Measurements from ENCODE around the gene CDKN2B-AS1.

The CDKN2B-AS1 gene

DNA sequence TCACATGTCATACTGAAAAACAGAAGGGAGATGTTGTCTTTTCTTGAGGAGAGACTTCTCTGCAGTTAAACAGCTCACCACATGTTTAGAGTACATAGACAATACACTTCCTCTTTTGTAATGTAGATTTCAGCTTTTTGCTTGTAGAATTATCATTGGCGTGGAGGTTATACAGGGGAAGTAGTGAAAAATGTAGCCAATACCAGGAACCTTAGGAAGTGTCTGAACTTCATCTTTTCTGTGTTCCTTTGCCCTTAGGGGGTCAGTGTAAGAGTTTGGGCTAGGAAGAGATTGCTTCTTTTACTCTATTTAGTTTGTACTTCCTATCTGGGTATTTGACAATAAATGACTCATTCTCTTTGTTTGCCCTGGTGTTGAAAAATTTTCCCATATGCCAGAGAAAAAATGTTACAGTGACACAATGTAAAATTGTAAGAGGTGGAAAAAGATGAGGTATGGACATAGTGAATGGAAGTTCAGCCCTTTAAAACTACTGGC is 35.6 kb downstream of the CDKN2B-AS1 start:
- H3K9me3 ChIP-seq (ENCODE audit: control insufficient read depth in 1 of 2, low read length in 2 of 2), result no peaks in the 10 kb centered on the region
- peaks cover 0 to 9% of the 10 kb centered on the region in 2 donors for H3K4me1 ChIP-seq (ENCODE audit: control insufficient read depth in 1 of 2, insufficient read depth in 2 of 2, low read length in 2 of 2)
- H3K36me3 ChIP-seq (ENCODE audit: control insufficient read depth in 1 of 2, insufficient read depth in 2 of 2, low read length in 2 of 2), result no peaks in the 10 kb centered on the region
- H3K9ac ChIP-seq (ENCODE audit: low read depth in 1 of 2, low read length in 2 of 2), result no peak overlapping the region
- H3K4me3 ChIP-seq (ENCODE audit: low read depth in 1 of 2, low read length in 2 of 2), result no peak overlapping the region
- H3K27ac ChIP-seq (ENCODE audit: low read depth, low read length), result no peak overlapping the region
- no peaks in the 10 kb centered on the region for H3K27me3 ChIP-seq (ENCODE audit: control insufficient read depth in 1 of 2, insufficient read depth in 2 of 2, low read length in 2 of 2)

- H3K27ac ChIP-seq (ENCODE audit: low read depth, low read length), result no peak overlapping the region
- no peaks in the 10 kb centered on the region for H3K9me3 ChIP-seq (ENCODE audit: control insufficient read depth in 1 of 2, low read length in 2 of 2)
Measured at GRCh38 chr9:22031655-22032411, 37.2 kb downstream of the CDKN2B-AS1 start.

GRCh38 chr9:22033012-22033630 is 38.5 kb downstream of the CDKN2B-AS1 start:
- no peak overlapping the region for H3K4me3 ChIP-seq (ENCODE audit: low read depth in 1 of 2, low read length in 2 of 2)
- H3K9ac ChIP-seq (ENCODE audit: low read depth in 1 of 2, low read length in 2 of 2), result no peak overlapping the region
- H3K27me3 ChIP-seq (ENCODE audit: control insufficient read depth in 1 of 2, insufficient read depth in 2 of 2, low read length in 2 of 2), result no peaks in the 10 kb centered on the region
- H3K9me3 ChIP-seq (ENCODE audit: control insufficient read depth in 1 of 2, low read length in 2 of 2), result no peaks in the 10 kb centered on the region
- no peaks in the 10 kb centered on the region for H3K36me3 ChIP-seq (ENCODE audit: control insufficient read depth in 1 of 2, insufficient read depth in 2 of 2, low read length in 2 of 2)
- peaks cover 0 to 18% of the 10 kb centered on the region in 2 donors for H3K4me1 ChIP-seq (ENCODE audit: control insufficient read depth in 1 of 2, insufficient read depth in 2 of 2, low read length in 2 of 2)
- H3K27ac ChIP-seq (ENCODE audit: low read depth, low read length), result no peak overlapping the region

More at GRCh38 chr9:22031655-22032411, 37.2 kb downstream of the CDKN2B-AS1 start:
- no peak overlapping the region for H3K4me3 ChIP-seq (ENCODE audit: low read depth in 1 of 2, low read length in 2 of 2)
- peaks cover 0 to 9% of the 10 kb centered on the region in 2 donors for H3K4me1 ChIP-seq (ENCODE audit: control insufficient read depth in 1 of 2, insufficient read depth in 2 of 2, low read length in 2 of 2)
- H3K27me3 ChIP-seq (ENCODE audit: control insufficient read depth in 1 of 2, insufficient read depth in 2 of 2, low read length in 2 of 2), result no peaks in the 10 kb centered on the region
- H3K9ac ChIP-seq (ENCODE audit: low read depth in 1 of 2, low read length in 2 of 2), result no peak overlapping the region
- H3K36me3 ChIP-seq (ENCODE audit: control insufficient read depth in 1 of 2, insufficient read depth in 2 of 2, low read length in 2 of 2), result no peaks in the 10 kb centered on the region

- Histone ChIP-seq H3K9ac (ENCODE audit: low read depth in 1 of 2, low read length in 2 of 2) (no peak overlapping the region), H3K4me3 (ENCODE audit: low read depth in 1 of 2, low read length in 2 of 2) (no peak overlapping the region), H3K36me3 (ENCODE audit: control insufficient read depth in 1 of 2, insufficient read depth in 2 of 2, low read length in 2 of 2) (no peaks in the 10 kb centered on the region), H3K27me3 (ENCODE audit: control insufficient read depth in 1 of 2, insufficient read depth in 2 of 2, low read length in 2 of 2) (no peaks in the 10 kb centered on the region), H3K4me1 (ENCODE audit: control insufficient read depth in 1 of 2, insufficient read depth in 2 of 2, low read length in 2 of 2) (peaks cover 16 to 26% of the 10 kb centered on the region in 2 donors), H3K27ac (ENCODE audit: low read depth, low read length) (no peak overlapping the region), H3K9me3 (ENCODE audit: control insufficient read depth in 1 of 2, low read length in 2 of 2) (no peaks in the 10 kb centered on the region)
Measured at GRCh38 chr9:22035591-22036011, 41.0 kb downstream of the CDKN2B-AS1 start.

- Histone ChIP-seq H3K4me3 (ENCODE audit: low read depth in 1 of 2, low read length in 2 of 2) (no peak overlapping the region), H3K27ac (ENCODE audit: low read depth, low read length) (no peak overlapping the region), H3K4me1 (ENCODE audit: control insufficient read depth in 1 of 2, insufficient read depth in 2 of 2, low read length in 2 of 2) (peaks cover 18 to 40% of the 10 kb centered on the region in 2 donors), H3K9me3 (ENCODE audit: control insufficient read depth in 1 of 2, low read length in 2 of 2) (no peaks in the 10 kb centered on the region), H3K36me3 (ENCODE audit: control insufficient read depth in 1 of 2, insufficient read depth in 2 of 2, low read length in 2 of 2) (no peaks in the 10 kb centered on the region), H3K9ac (ENCODE audit: low read depth in 1 of 2, low read length in 2 of 2) (no peak overlapping the region), H3K27me3 (ENCODE audit: control insufficient read depth in 1 of 2, insufficient read depth in 2 of 2, low read length in 2 of 2) (no peaks in the 10 kb centered on the region)
Measured at GRCh38 chr9:22036866-22037626, 42.5 kb downstream of the CDKN2B-AS1 start.

- peaks cover 21 to 48% of the 10 kb centered on the region in 2 donors for H3K4me1 ChIP-seq (ENCODE audit: control insufficient read depth in 1 of 2, insufficient read depth in 2 of 2, low read length in 2 of 2)
- H3K9ac ChIP-seq (ENCODE audit: low read depth in 1 of 2, low read length in 2 of 2), result no peak overlapping the region
- H3K27me3 ChIP-seq (ENCODE audit: control insufficient read depth in 1 of 2, insufficient read depth in 2 of 2, low read length in 2 of 2), result no peaks in the 10 kb centered on the region
- no peaks in the 10 kb centered on the region for H3K9me3 ChIP-seq (ENCODE audit: control insufficient read depth in 1 of 2, low read length in 2 of 2)
- no peak overlapping the region for H3K4me3 ChIP-seq (ENCODE audit: low read depth in 1 of 2, low read length in 2 of 2)
- H3K36me3 ChIP-seq (ENCODE audit: control insufficient read depth in 1 of 2, insufficient read depth in 2 of 2, low read length in 2 of 2), result no peaks in the 10 kb centered on the region
- no peak overlapping the region for H3K27ac ChIP-seq (ENCODE audit: low read depth, low read length)
Measured at GRCh38 chr9:22037954-22038690, 43.5 kb downstream of the CDKN2B-AS1 start.

GRCh38 chr9:22039258-22039657 is 44.7 kb downstream of the CDKN2B-AS1 start:
- Histone ChIP-seq H3K27ac (ENCODE audit: low read depth, low read length) (no peak overlapping the region), H3K36me3 (ENCODE audit: control insufficient read depth in 1 of 2, insufficient read depth in 2 of 2, low read length in 2 of 2) (no peaks in the 10 kb centered on the region), H3K27me3 (ENCODE audit: control insufficient read depth in 1 of 2, insufficient read depth in 2 of 2, low read length in 2 of 2) (no peaks in the 10 kb centered on the region), H3K9ac (ENCODE audit: low read depth in 1 of 2, low read length in 2 of 2) (no peak overlapping the region), H3K4me3 (ENCODE audit: low read depth in 1 of 2, low read length in 2 of 2) (no peak overlapping the region), H3K4me1 (ENCODE audit: control insufficient read depth in 1 of 2, insufficient read depth in 2 of 2, low read length in 2 of 2) (peaks cover 21 to 48% of the 10 kb centered on the region in 2 donors), H3K9me3 (ENCODE audit: control insufficient read depth in 1 of 2, low read length in 2 of 2) (no peaks in the 10 kb centered on the region)

DNA sequence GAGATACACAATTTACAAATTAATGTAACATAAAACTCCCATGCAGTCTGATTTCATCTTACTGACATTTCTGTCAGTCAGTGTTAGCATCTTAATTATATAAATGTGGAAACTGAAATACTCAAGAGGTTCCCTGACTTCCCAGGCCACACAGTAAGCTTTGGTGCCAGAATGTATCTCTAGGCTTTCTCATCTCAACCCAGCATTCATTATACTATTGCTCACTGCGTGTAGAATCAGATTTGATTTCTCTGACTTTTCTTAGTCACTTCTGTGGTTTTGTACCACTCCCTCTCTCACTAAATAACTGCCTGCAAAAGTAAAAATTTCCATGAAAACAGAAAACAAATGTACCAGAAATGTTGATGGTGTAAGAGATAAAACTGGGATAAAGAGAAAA is 46.2 kb downstream of the CDKN2B-AS1 start:
- Histone ChIP-seq H3K4me1 (ENCODE audit: control insufficient read depth in 1 of 2, insufficient read depth in 2 of 2, low read length in 2 of 2) (peaks cover 21 to 48% of the 10 kb centered on the region in 2 donors), H3K36me3 (ENCODE audit: control insufficient read depth in 1 of 2, insufficient read depth in 2 of 2, low read length in 2 of 2) (no peaks in the 10 kb centered on the region), H3K27me3 (ENCODE audit: control insufficient read depth in 1 of 2, insufficient read depth in 2 of 2, low read length in 2 of 2) (no peaks in the 10 kb centered on the region), H3K9ac (ENCODE audit: low read depth in 1 of 2, low read length in 2 of 2) (no peak overlapping the region), H3K27ac (ENCODE audit: low read depth, low read length) (no peak overlapping the region), H3K9me3 (ENCODE audit: control insufficient read depth in 1 of 2, low read length in 2 of 2) (no peaks in the 10 kb centered on the region), H3K4me3 (ENCODE audit: low read depth in 1 of 2, low read length in 2 of 2) (no peak overlapping the region)

DNA sequence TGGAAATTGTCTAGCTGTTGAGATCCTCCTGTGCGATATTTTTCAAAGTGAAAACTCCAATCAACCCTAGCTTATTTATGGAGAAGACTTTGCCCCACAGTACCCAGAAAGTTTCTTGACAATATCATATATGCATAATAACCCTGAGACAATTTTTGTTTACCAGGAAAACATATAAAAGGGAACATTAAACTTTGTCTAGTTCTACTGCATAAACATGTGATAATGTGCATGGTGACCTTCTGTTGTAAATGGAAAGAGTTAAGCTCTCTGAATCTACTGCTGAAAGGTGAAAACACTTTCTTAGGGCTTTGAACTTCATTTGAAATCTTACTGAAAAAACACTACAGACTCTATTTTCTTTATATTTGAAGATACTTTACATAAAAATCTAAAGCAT is 46.8 kb downstream of the CDKN2B-AS1 start:
- Histone ChIP-seq H3K27ac (ENCODE audit: low read depth, low read length) (no peak overlapping the region), H3K9ac (ENCODE audit: low read depth in 1 of 2, low read length in 2 of 2) (no peak overlapping the region), H3K27me3 (ENCODE audit: control insufficient read depth in 1 of 2, insufficient read depth in 2 of 2, low read length in 2 of 2) (no peaks in the 10 kb centered on the region), H3K9me3 (ENCODE audit: control insufficient read depth in 1 of 2, low read length in 2 of 2) (no peaks in the 10 kb centered on the region), H3K36me3 (ENCODE audit: control insufficient read depth in 1 of 2, insufficient read depth in 2 of 2, low read length in 2 of 2) (no peaks in the 10 kb centered on the region), H3K4me1 (ENCODE audit: control insufficient read depth in 1 of 2, insufficient read depth in 2 of 2, low read length in 2 of 2) (peaks cover 23 to 53% of the 10 kb centered on the region in 2 donors), H3K4me3 (ENCODE audit: low read depth in 1 of 2, low read length in 2 of 2) (no peak overlapping the region)
